Measurements from ENCODE around the gene PRRC2B. TPM values are rescaled to one million over a fixed set of nuclear protein-coding genes. Genes with fewer than 3 reads are reported as not detected.
"Not testable (repeated sequence)": the region's sequence is repeated elsewhere in the genome, so short reads cannot be mapped to it uniquely, and the experiment has no call there.

The PRRC2B gene
- total RNA-seq = 100 to 1,000 TPM in 2 of 4 donors, 10 to 100 TPM in 2; 73.7 to 171 (median 98.9) TPM

DNA sequence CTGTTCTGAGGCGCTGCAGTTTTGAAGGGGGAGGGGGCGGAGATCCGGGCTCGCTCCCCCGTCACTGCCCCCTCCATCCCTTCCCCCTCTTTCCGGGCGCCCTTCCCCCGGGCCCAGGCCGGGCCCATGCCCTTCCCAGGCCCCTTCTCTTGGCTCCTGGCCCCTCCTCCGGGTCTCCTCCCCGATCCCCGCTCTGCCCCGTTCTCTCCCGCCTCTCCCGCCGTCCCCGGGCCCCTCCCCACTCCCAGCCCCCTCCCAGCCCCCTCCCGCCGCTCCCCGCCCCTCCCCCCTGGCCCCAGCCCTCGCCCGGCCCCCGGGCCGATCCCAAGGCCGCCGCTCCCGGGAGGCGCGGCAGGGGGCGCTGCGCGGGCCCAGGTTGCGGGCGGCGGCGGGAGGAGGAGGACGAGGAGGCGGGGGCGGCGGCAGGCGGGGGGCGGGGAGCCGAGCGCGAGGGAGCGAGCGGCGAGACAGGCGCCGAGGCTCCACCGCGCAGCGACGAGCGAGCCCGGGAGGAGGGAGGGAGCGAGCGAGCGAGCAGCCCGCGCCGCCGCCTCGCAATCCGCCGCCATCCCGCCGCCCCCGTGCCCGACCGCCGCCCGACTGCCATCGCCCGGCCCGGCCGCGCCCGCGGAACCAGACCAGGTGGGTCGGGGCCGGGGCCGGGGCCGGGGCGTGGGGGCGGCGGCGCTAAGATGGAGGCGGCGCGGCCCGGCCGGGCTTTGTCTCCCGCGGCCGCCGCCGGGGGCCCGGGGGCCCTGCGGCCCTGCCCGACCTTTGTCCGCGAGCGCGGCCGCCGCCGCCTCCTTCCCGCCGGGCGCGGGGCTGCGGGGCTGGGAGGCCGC, at the start of gene PRRC2B:
PRRC2B (plus strand) TSS at position 465 of the 842 bp plus-strand sequence. CDS start 36,059 bp downstream, outside the sequence.
- DNase-seq = peak; percentile 89
- Histone ChIP-seq H3K27ac (peak within 1 kb of the TSS; percentile 98 to 100 (median 99)), H3K27me3 (no peaks in the 10 kb centered on the region), H3K4me3 (peak within 1 kb of the TSS; percentile 75 to 98 (median 82)), H3K9me3 (no peaks in the 10 kb centered on the region), H3K4me1 (peaks cover 30 to 49% (median 43%) of the 10 kb centered on the region in 4 donors), H3K36me3 (no peaks in the 10 kb centered on the region)
- TF ChIP-seq POLR2AphosphoS5 (IDR thresholded peaks at IDR 0.05) (peak; percentile 48 to 84 (median 54)), CTCF (IDR thresholded peaks at IDR 0.05) (peak in 3 of 5 experiments; percentile 46 to 63 (median 56)), EP300 (IDR thresholded peaks at IDR 0.05; ENCODE audit: low read depth) (no peak)
- in situ Hi-C loops (cut with MboI; ENCODE audit: low pct_ligation_motif_present in 1 of 4, low pct_unique_long_range_greater_than_20kb in 1 of 4, low sequenced_read_pairs in 3 of 4) = loop anchor here in 1 of 4 donors (25.0 kb wide), 1 partner anchor 343 kb away; the partner anchor contains the start of gene RAPGEF1
- WGBS, 2 donors (ENCODE audit: low coverage in 1 of 2) = 2% methylated on average over 14 of the region's 114 CpGs; no CpG with 5 or more reads in 1 of the 2 donors
- intact Hi-C loops (cut with DNase I; ENCODE audit: low total_unique reads) = no loop called here

- not testable (repeated sequence) for H3K36me3 ChIP-seq, H3K27me3 ChIP-seq, DNase-seq, H3K4me1 ChIP-seq, H3K4me3 ChIP-seq, H3K27ac ChIP-seq, H3K9me3 ChIP-seq
- in situ Hi-C loops (cut with MboI; ENCODE audit: low pct_ligation_motif_present in 1 of 4, low pct_unique_long_range_greater_than_20kb in 1 of 4, low sequenced_read_pairs in 3 of 4) (loop anchor here in 2 of 4 donors (25.0 kb wide), 1 partner anchor 283 kb away; no protein-coding TSS in a partner anchor), intact Hi-C loops (cut with DNase I; ENCODE audit: low total_unique reads) (loop anchor here (10.0 kb wide), 1 partner anchor 130 kb away; no protein-coding TSS in a partner anchor)
- WGBS, 2 donors (ENCODE audit: low coverage in 1 of 2) = 77% methylated on average over 7 of the region's 11 CpGs; no CpG with 5 or more reads in 1 of the 2 donors
These were observed 48.9 kb upstream of the PRRC2B start for GRCh38 chr9:131344931-131345535.

GRCh38 chr9:131346559-131346958, 47.3 kb upstream of the PRRC2B start:
- intact Hi-C loops (cut with DNase I; ENCODE audit: low total_unique reads) (loop anchor here (10.0 kb wide), 1 partner anchor 128 kb away; no protein-coding TSS in a partner anchor), in situ Hi-C loops (cut with MboI; ENCODE audit: low pct_ligation_motif_present in 1 of 4, low pct_unique_long_range_greater_than_20kb in 1 of 4, low sequenced_read_pairs in 3 of 4) (loop anchor here in 2 of 4 donors (25.0 kb wide), 1 partner anchor 284 kb away; no protein-coding TSS in a partner anchor)
- 73 to 87% methylated on average over 5 to 6 of the region's 6 CpGs for WGBS, 2 donors (ENCODE audit: low coverage in 1 of 2)

More at GRCh38 chr9:131346559-131346958, 47.3 kb upstream of the PRRC2B start:
- H3K4me3 ChIP-seq = no peak overlapping the region
- no peaks in the 10 kb centered on the region for H3K36me3 ChIP-seq
- no peak for TF ChIP-seq POLR2A (IDR thresholded peaks at IDR 0.05)
- no peak for TF ChIP-seq EP300 (IDR thresholded peaks at IDR 0.05; ENCODE audit: low read depth)
- TF ChIP-seq POLR2AphosphoS5 (IDR thresholded peaks at IDR 0.05) = no peak
- TF ChIP-seq CTCF (IDR thresholded peaks at IDR 0.05) = no peak
- H3K9me3 ChIP-seq = no peaks in the 10 kb centered on the region
- H3K27me3 ChIP-seq = no peaks in the 10 kb centered on the region
- peaks cover 0 to 10% (median 7%) of the 10 kb centered on the region in 4 donors for H3K4me1 ChIP-seq
- H3K27ac ChIP-seq = no peak overlapping the region
- DNase-seq = no peak

All from transverse colon (tissue), 4 donors.